ENCODE results near the gene ADGRG3.

The ADGRG3 gene

DNA sequence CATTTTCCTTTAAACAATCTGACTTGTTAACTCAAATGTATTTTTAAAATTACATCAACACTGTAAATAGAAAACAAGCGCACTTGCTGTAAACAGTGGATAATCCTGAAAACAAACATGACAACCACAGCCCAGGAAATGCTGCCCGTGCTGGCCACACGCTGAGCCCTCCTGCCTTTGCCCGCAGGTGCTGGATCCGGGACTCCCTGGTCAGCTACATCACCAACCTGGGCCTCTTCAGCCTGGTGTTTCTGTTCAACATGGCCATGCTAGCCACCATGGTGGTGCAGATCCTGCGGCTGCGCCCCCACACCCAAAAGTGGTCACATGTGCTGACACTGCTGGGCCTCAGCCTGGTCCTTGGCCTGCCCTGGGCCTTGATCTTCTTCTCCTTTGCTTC is 6.6 kb upstream of the ADGRG3 start:
- TF ChIP-seq, protein P1, sequence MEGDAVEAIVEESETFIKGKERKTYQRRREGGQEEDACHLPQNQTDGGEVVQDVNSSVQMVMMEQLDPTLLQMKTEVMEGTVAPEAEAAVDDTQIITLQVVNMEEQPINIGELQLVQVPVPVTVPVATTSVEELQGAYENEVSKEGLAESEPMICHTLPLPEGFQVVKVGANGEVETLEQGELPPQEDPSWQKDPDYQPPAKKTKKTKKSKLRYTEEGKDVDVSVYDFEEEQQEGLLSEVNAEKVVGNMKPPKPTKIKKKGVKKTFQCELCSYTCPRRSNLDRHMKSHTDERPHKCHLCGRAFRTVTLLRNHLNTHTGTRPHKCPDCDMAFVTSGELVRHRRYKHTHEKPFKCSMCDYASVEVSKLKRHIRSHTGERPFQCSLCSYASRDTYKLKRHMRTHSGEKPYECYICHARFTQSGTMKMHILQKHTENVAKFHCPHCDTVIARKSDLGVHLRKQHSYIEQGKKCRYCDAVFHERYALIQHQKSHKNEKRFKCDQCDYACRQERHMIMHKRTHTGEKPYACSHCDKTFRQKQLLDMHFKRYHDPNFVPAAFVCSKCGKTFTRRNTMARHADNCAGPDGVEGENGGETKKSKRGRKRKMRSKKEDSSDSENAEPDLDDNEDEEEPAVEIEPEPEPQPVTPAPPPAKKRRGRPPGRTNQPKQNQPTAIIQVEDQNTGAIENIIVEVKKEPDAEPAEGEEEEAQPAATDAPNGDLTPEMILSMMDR (IDR thresholded peaks at IDR 0.05; ENCODE audit: insufficient read depth, low read length), result no peak
- TF ChIP-seq, protein P2, sequence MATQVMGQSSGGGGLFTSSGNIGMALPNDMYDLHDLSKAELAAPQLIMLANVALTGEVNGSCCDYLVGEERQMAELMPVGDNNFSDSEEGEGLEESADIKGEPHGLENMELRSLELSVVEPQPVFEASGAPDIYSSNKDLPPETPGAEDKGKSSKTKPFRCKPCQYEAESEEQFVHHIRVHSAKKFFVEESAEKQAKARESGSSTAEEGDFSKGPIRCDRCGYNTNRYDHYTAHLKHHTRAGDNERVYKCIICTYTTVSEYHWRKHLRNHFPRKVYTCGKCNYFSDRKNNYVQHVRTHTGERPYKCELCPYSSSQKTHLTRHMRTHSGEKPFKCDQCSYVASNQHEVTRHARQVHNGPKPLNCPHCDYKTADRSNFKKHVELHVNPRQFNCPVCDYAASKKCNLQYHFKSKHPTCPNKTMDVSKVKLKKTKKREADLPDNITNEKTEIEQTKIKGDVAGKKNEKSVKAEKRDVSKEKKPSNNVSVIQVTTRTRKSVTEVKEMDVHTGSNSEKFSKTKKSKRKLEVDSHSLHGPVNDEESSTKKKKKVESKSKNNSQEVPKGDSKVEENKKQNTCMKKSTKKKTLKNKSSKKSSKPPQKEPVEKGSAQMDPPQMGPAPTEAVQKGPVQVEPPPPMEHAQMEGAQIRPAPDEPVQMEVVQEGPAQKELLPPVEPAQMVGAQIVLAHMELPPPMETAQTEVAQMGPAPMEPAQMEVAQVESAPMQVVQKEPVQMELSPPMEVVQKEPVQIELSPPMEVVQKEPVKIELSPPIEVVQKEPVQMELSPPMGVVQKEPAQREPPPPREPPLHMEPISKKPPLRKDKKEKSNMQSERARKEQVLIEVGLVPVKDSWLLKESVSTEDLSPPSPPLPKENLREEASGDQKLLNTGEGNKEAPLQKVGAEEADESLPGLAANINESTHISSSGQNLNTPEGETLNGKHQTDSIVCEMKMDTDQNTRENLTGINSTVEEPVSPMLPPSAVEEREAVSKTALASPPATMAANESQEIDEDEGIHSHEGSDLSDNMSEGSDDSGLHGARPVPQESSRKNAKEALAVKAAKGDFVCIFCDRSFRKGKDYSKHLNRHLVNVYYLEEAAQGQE (IDR thresholded peaks at IDR 0.05; ENCODE audit: insufficient replicate concordance, low read depth), result no peak
- TF ChIP-seq POLR2AphosphoS5 (IDR thresholded peaks at IDR 0.05; ENCODE audit: low read depth) (no peak), SPI1 (IDR thresholded peaks at IDR 0.05; ENCODE audit: borderline replicate concordance, low read depth) (no peak), GABPA (IDR thresholded peaks at IDR 0.05; ENCODE audit: low read depth) (no peak)
- Histone ChIP-seq H3K27me3 (ENCODE audit: insufficient read depth, poor library complexity, severe bottlenecking) (no peaks in the 10 kb centered on the region), H3K4me3 (replicated peaks; ENCODE audit: insufficient read depth, low read length) (no peak overlapping the region), H3K27ac (replicated peaks) (no peak overlapping the region)
- no peak for DNase-seq (ENCODE audit: low read depth in 1 of 2, low spot score in 1 of 2)

DNA sequence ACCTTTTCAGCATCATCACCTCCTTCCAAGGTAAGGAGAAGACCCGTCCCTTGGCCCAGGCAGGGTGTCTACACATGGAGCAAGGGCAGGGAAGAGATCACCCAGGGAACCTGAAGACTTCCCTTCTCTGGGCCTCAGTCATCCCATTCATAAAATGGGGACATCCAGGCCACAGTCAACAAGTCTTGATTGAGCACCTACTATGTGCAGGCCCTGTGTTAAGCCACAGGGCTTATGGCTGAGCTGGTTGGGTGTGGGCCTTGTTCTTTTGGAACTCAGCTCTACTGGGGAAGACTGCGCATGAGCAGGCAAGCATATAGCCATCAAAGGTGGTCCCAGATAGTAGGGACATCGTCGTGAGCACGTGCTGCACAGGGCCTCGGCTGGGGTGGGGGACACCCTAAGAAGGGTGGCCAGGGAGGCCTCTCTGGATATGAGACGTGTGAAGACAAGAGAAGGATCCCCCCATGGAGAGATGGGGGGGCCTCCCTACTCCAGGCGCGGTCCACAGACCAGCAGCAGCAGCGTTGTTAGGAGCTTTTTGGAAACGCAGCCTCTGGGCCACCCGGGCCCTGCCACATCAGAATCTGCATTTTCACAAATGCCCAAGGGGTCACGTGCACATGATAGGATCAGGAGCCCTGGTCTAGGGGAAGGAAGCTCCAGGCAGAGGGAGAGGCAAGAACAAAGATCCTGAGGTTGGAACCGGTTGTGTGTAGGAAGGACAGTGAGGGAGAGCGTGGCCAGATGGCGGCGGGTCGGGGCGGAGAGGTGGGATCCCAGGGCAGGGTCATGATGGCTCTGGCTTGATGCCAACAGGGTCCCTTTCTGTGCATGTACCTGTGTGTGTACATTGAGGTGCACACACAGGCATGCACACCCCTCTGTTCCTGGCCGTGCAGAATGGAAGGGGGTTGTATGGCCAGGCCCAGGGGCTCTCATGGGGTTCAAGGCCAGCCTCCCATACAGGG is 5.9 kb upstream of the ADGRG3 start:
- TF ChIP-seq GABPA (IDR thresholded peaks at IDR 0.05; ENCODE audit: low read depth), result no peak
- no peak for TF ChIP-seq SPI1 (IDR thresholded peaks at IDR 0.05; ENCODE audit: borderline replicate concordance, low read depth)
- TF ChIP-seq, protein P1 (IDR thresholded peaks at IDR 0.05; ENCODE audit: insufficient read depth, low read length), result no peak
- TF ChIP-seq, protein P2 (IDR thresholded peaks at IDR 0.05; ENCODE audit: insufficient replicate concordance, low read depth), result no peak
- TF ChIP-seq POLR2AphosphoS5 (IDR thresholded peaks at IDR 0.05; ENCODE audit: low read depth), result no peak
- DNase-seq (ENCODE audit: low read depth in 1 of 2, low spot score in 1 of 2), result no peak

DNA sequence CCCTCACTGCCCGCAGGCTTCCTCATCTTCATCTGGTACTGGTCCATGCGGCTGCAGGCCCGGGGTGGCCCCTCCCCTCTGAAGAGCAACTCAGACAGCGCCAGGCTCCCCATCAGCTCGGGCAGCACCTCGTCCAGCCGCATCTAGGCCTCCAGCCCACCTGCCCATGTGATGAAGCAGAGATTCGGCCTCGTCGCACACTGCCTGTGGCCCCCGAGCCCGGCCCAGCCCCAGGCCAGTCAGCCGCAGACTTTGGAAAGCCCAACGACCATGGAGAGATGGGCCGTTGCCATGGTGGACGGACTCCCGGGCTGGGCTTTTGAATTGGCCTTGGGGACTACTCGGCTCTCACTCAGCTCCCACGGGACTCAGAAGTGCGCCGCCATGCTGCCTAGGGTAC is 4.7 kb upstream of the ADGRG3 start:
- Histone ChIP-seq H3K27ac (replicated peaks) (no peak overlapping the region), H3K27me3 (ENCODE audit: insufficient read depth, poor library complexity, severe bottlenecking) (no peaks in the 10 kb centered on the region), H3K4me3 (replicated peaks; ENCODE audit: insufficient read depth, low read length) (no peak overlapping the region)
- TF ChIP-seq, protein P1 (IDR thresholded peaks at IDR 0.05; ENCODE audit: insufficient read depth, low read length), result no peak
- TF ChIP-seq POLR2AphosphoS5 (IDR thresholded peaks at IDR 0.05; ENCODE audit: low read depth) (no peak), GABPA (IDR thresholded peaks at IDR 0.05; ENCODE audit: low read depth) (no peak), SPI1 (IDR thresholded peaks at IDR 0.05; ENCODE audit: borderline replicate concordance, low read depth) (no peak)
- TF ChIP-seq, protein P2 (IDR thresholded peaks at IDR 0.05; ENCODE audit: insufficient replicate concordance, low read depth), result no peak
- no peak for DNase-seq (ENCODE audit: low read depth in 1 of 2, low spot score in 1 of 2)

More for the DNA sequence above, 5.9 kb upstream of the ADGRG3 start:
- H3K27ac ChIP-seq (replicated peaks), result no peak overlapping the region
- no peaks in the 10 kb centered on the region for H3K27me3 ChIP-seq (ENCODE audit: insufficient read depth, poor library complexity, severe bottlenecking)
- no peak overlapping the region for H3K4me3 ChIP-seq (replicated peaks; ENCODE audit: insufficient read depth, low read length)
